Ovary (tissue), 9 donors: ENCODE measurements around the gene MZT2B. TPM values are rescaled to one million over a fixed set of nuclear protein-coding genes. Genes with fewer than 3 reads are reported as not detected.

Experiments used
- polyA plus RNA-seq, 2 donors: library from polyadenylated mRNA; stranded (reverse); fragments of 200-250 nt in 1 of 2; fragments of 350-450 nt in 1 of 2; fragmentation: Illumina TruSeq in 1 of 2; extraction: RNeasy Lipid Tissue Mini Kit (QIAGEN cat#74804) in 1 of 2; gene quantifications; one replicate each; pipeline ENCODE4 v1.2.3, GENCODE V29; 2013 to 2014
- total RNA-seq, 7 donors: library from RNA; depleted of rRNA in 2 of 7; stranded (reverse); fragments of >200 nt in 2 of 7; fragmentation: NEBNext Ultra II Directional in 3 of 7; extraction: Animal tissue kit (Norgen Biotek cat#: 25700) in 3 of 7; gene quantifications; one replicate each; pipeline versions ENCODE4 v1.1.0 to v1.2.4, GENCODE V29; 2016 to 2023
- donor health status: DM: no; HTN: no; CAD: no; lungs with moderate emphysema.
- donor health status: DM: no; HTN: no; CAD: no.
- donor health status: Bipolar disorder and iron deficiency.
- donor health status: DM: yes; HTN: yes; CAD: no.
- donor health status: DM: no; HTN: no; CAD: no.
- donor health status: DM: yes; HTN: yes; CAD: no.

The MZT2B gene
- total and polyA plus RNA-seq, 9 donors, result 5.4 to 365 (median 242) TPM

Other genes starting within 250 kb of the MZT2B start
- under 1 TPM in 3 of 7 donors, not detected in 4; 0.08 to 0.20 (median 0.12) TPM for gene RAB6C, start 202.6 kb upstream of the MZT2B start, total RNA-seq
- under 1 TPM in 1 of 2 donors, not detected in 1; 0.08 TPM for gene RAB6C, start 202.6 kb upstream of the MZT2B start, polyA plus RNA-seq
- gene POTEF, start 53.0 kb upstream of the MZT2B start, total RNA-seq, result 1 to 10 TPM in 1 of 7 donors, under 1 TPM in 1, not detected in 5; 0.23 to 2.2 TPM
- gene POTEF, start 53.0 kb upstream of the MZT2B start, polyA plus RNA-seq, result under 1 TPM in 1 of 2 donors, not detected in 1; 0.04 TPM
- 10 to 100 TPM in 1 of 7 donors, 1 to 10 TPM in 6; 3.3 to 42.9 (median 5.4) TPM for gene CCDC74B, start 37.1 kb upstream of the MZT2B start, total RNA-seq
- 1 to 10 TPM; 2.6 to 9.1 TPM for gene CCDC74B, start 37.1 kb upstream of the MZT2B start, polyA plus RNA-seq
- 10 to 100 TPM; 24.7 to 53.2 (median 39.5) TPM for gene SMPD4, start 660 bp upstream of the MZT2B start, total RNA-seq
- gene SMPD4, start 660 bp upstream of the MZT2B start, polyA plus RNA-seq, result 10 to 100 TPM; 28.8 to 32.1 TPM
- gene TUBA3E, start 16.2 kb downstream of the MZT2B start, total RNA-seq, result 1 to 10 TPM in 1 of 7 donors, under 1 TPM in 2, not detected in 4; 0.52 to 1.3 (median 0.83) TPM
- gene TUBA3E, start 16.2 kb downstream of the MZT2B start, polyA plus RNA-seq, result under 1 TPM; 0.07 to 0.15 TPM
- 10 to 100 TPM; 40.8 to 74.0 (median 54.4) TPM for gene IMP4, start 160.6 kb downstream of the MZT2B start, total RNA-seq
- gene IMP4, start 160.6 kb downstream of the MZT2B start, polyA plus RNA-seq, result 10 to 100 TPM; 24.8 to 51.4 TPM
- 10 to 100 TPM; 22.2 to 47.2 (median 30.8) TPM for gene PTPN18, start 173.8 kb downstream of the MZT2B start, total RNA-seq
- gene PTPN18, start 173.8 kb downstream of the MZT2B start, polyA plus RNA-seq, result 10 to 100 TPM; 29.0 to 62.6 TPM